HepG2 (cell line): ENCODE results near the gene ZSWIM9. TPM values are rescaled to one million over a fixed set of nuclear protein-coding genes. Genes with fewer than 3 reads are reported as not detected.

Experiments
- ATAC-seq: fragments of 200-7000 bp; cut with Tn5 transposase; 3 replicates; pipeline ENCODE4 v1.9.1; 2020; ENCODE audit warnings: mild to moderate bottlenecking, moderate library complexity
- BruUV-seq: library from RNA; stranded (reverse); fragments of 400-500 nt; replicated peaks from 2 replicates; lab custom pipeline; 2021; lab: Mats Ljungman, UMichigan
- CTCF ChIA-PET: fragments of 300-600 bp; formaldehyde crosslinking; extraction: SDS; loops from one replicate; lab custom pipeline; 2021; ENCODE audit warnings: low total read pairs, inconsistent platforms, low intra/inter-chr PET ratio; lab: Yijun Ruan, JAX
- POLR2A ChIA-PET: fragments of 350-600 bp; sonication (Branson Sonifier 250); formaldehyde crosslinking; loops from one replicate; lab custom pipeline; 2020; ENCODE audit warnings: antibody characterized with exemption, inconsistent platforms; lab: Yijun Ruan, JAX
- DNase-seq: peaks from one replicate; pipeline ENCODE4 v3.0.0-alpha.2; 2015; ENCODE audit warnings: low spot score
- FAIRE-seq: peaks from 3 replicates; lab custom pipeline; 2011; peaks lifted over from hg19 to GRCh38; lab: Jason Lieb, UNC
- H2AFZ ChIP-seq: one replicate; pipeline ENCODE4 v1.6.1; 2011; ENCODE audit warnings: low read length, inconsistent platforms
- H3K27ac ChIP-seq: fragments of 300-600 bp; 3 replicates; pipeline ENCODE4 v1.8.0; 2011; ENCODE audit warnings: mixed run types, mild to moderate bottlenecking, mixed read lengths, low read length, inconsistent platforms; ENCODE audit not compliant: insufficient read depth; ENCODE audit errors: extremely low read length
- H3K27me3 ChIP-seq, 2 experiments: fragments of 200-600 bp in 1 of 2; 2 replicates in 1 of 2; 3 replicates in 1 of 2; pipeline versions ENCODE4 v1.6.0 to v1.8.0; 2011; ENCODE audit warnings: low read length in 2 of 2, mild to moderate bottlenecking in 2 of 2, moderate library complexity in 2 of 2, inconsistent platforms in 1 of 2; ENCODE audit not compliant: insufficient read depth in 2 of 2, control insufficient read depth in 1 of 2
- H3K36me3 ChIP-seq, 2 experiments: fragments of 200-600 bp in 1 of 2; replicated peaks in 1 of 2; 2 replicates in 1 of 2; 3 replicates in 1 of 2; pipeline versions ENCODE4 v1.5.1 to v1.8.0; 2011; ENCODE audit warnings: low read length in 2 of 2, inconsistent platforms in 1 of 2; ENCODE audit not compliant: insufficient read depth in 2 of 2, control insufficient read depth in 1 of 2
- H3K4me1 ChIP-seq: 2 replicates; pipeline ENCODE4 v1.5.1; 2012; ENCODE audit warnings: low read length, inconsistent platforms; ENCODE audit not compliant: insufficient read depth
- H3K4me2 ChIP-seq: 2 replicates; pipeline ENCODE4 v1.6.0; 2011; ENCODE audit warnings: low read depth, low read length, inconsistent platforms
- H3K4me3 ChIP-seq, 3 experiments: fragments of 200-600 bp in 1 of 3; sonication (generic), shearing (Covaris generic) in 1 of 3; replicated peaks in 1 of 3; 2 replicates each; pipeline ENCODE4 v1.5.1; 2011 to 2016; ENCODE audit warnings: low read length in 3 of 3, inconsistent platforms in 2 of 3, low read depth in 2 of 3, mild to moderate bottlenecking in 2 of 3, control low read depth in 1 of 3, mixed read lengths in 1 of 3; ENCODE audit not compliant: insufficient read depth in 1 of 3
- H3K79me2 ChIP-seq: one replicate; pipeline ENCODE4 v1.6.1; 2011; ENCODE audit warnings: low read length, inconsistent platforms; ENCODE audit not compliant: insufficient read depth
- H3K9ac ChIP-seq: 2 replicates; pipeline ENCODE4 v1.6.0; 2011; ENCODE audit warnings: mild to moderate bottlenecking, low read depth, low read length, inconsistent platforms; ENCODE audit not compliant: insufficient read depth
- H3K9me3 ChIP-seq: 2 replicates; pipeline ENCODE4 v1.5.1; 2012; ENCODE audit warnings: mild to moderate bottlenecking, low read length
- H4K20me1 ChIP-seq: 2 replicates; pipeline ENCODE4 v1.6.0; 2011; ENCODE audit warnings: inconsistent platforms, mild to moderate bottlenecking, low read length, moderate library complexity; ENCODE audit not compliant: insufficient read depth
- CTCF ChIP-seq: sonication (generic); formaldehyde crosslinking; IDR thresholded peaks from 2 replicates; pipeline ENCODE4 v1.5.0; 2020; ENCODE audit warnings: mild to moderate bottlenecking, missing genetic modification reagents, moderate library complexity
- RCOR2 ChIP-seq: IDR thresholded peaks from 2 replicates; pipeline ENCODE4 v1.6.1; 2016; ENCODE audit warnings: missing biosample characterization, missing genetic modification reagents
- RERE ChIP-seq: IDR thresholded peaks from 2 replicates; pipeline ENCODE4 v1.6.1; 2016; ENCODE audit warnings: low read depth, missing genetic modification reagents, missing compliant biosample characterization
- SALL1 ChIP-seq: sonication (generic); formaldehyde crosslinking; IDR thresholded peaks from 2 replicates; pipeline ENCODE4 v1.8.0; 2022; ENCODE audit warnings: mild to moderate bottlenecking, missing genetic modification reagents
- ZBTB33 ChIP-seq: sonication (generic); formaldehyde crosslinking; IDR thresholded peaks from 2 replicates; pipeline ENCODE4 v1.4.0; 2020; ENCODE audit warnings: missing genetic modification reagents
- ZNF674 ChIP-seq: sonication (generic); formaldehyde crosslinking; IDR thresholded peaks from 2 replicates; pipeline ENCODE4 v1.5.0; 2020; ENCODE audit warnings: low read depth, mild to moderate bottlenecking, missing genetic modification reagents
- ZZZ3 ChIP-seq: sonication (generic); formaldehyde crosslinking; IDR thresholded peaks from 2 replicates; pipeline ENCODE4 v1.4.0; 2020; ENCODE audit warnings: missing genetic modification reagents, mild to moderate bottlenecking, borderline replicate concordance
- WGBS: methylation state at CpG from one replicate; pipeline ENCODE4 v1.1.6; 2017; ENCODE audit warnings: low lambda C conversion rate; 5-methylcytosine and 5-hydroxymethylcytosine counted together
- in situ Hi-C: cut with HindIII; loops from 2 replicates; pipeline ENCODE4 v1.10.0; 2017; ENCODE audit warnings: low pct_unique_long_range_greater_than_20kb; ENCODE audit not compliant: extremely low pct_ligation_motif_present
- intact Hi-C: fragments of 100-400 bp; cut with micrococcal nuclease; formaldehyde crosslinking; loops from one replicate; pipeline ENCODE4 v1.10.0; 2022; ENCODE audit not compliant: unreplicated experiment
- polyA plus RNA-seq, 8 experiments: library from polyadenylated mRNA; depleted of rRNA in 3 of 8; stranded (reverse) in 7 of 8; unstranded in 1 of 8; fragments of >200 nt; fragmentation: Illumina TruSeq in 4 of 8; extraction: Trizol in 4 of 8; gene quantifications; 2 replicates each; pipeline versions ENCODE4 v1.2.1 to v1.2.3, GENCODE V29; 2011 to 2016; ENCODE audit warnings: low read depth in 4 of 8, missing spikeins in 1 of 8, mixed read lengths in 1 of 8; ENCODE audit not compliant: insufficient read depth in 1 of 8
- total RNA-seq, 5 experiments: library from RNA; depleted of rRNA; stranded (reverse); fragments of >200 nt; fragmentation: Illumina TruSeq; extraction: Trizol; gene quantifications; 2 replicates each; pipeline ENCODE4 v1.2.3, GENCODE V29; 2016; ENCODE audit warnings: low read depth in 1 of 5

ZSWIM9 gene
- total and polyA plus RNA-seq, 2 of the 13 experiments (the other 11 are each of a cell fraction or from before 2014, with no cell fraction given) = 0.18 to 1.1 TPM

GRCh38 chr19:48181505-48181904 lies 11.0 kb downstream of the ZSWIM9 start (continued):
- no peak for TF ChIP-seq RERE (CRISPR knock-in tag)
- no peak for TF ChIP-seq SALL1 (CRISPR knock-in tag)
- no peak for TF ChIP-seq ZZZ3

GRCh38 chr19:48182434-48182833 lies 12.0 kb downstream of the ZSWIM9 start:
- Histone ChIP-seq H3K9ac (no peak overlapping the region), H3K4me2 (no peak overlapping the region), H3K4me1 (no peaks in the 10 kb centered on the region), H3K4me3 (no peak overlapping the region), H3K79me2 (no peaks in the 10 kb centered on the region), H3K27me3 (no peaks in the 10 kb centered on the region), H4K20me1 (no peaks in the 10 kb centered on the region), H2AFZ (no peak overlapping the region), H3K27ac (no peak overlapping the region)
- 97% methylated on average over 16 of the region's 38 CpGs for WGBS
- in situ Hi-C loops (no loop called here), intact Hi-C loops (no loop called here)
- no peak; the same call in 2 of the 3 replicates for ATAC-seq
- CTCF ChIA-PET = no interaction called here
- no peak for FAIRE-seq
- no TSS peak for BruUV-seq
- TF ChIP-seq CTCF (CRISPR knock-in tag) = peak; percentile 12; the same call in 1 of the 2 replicates
- peak; percentile 48; the same call in 1 of the 2 replicates for TF ChIP-seq ZBTB33 (CRISPR knock-in tag)
- TF ChIP-seq ZNF674 (CRISPR knock-in tag) = no peak
- TF ChIP-seq RCOR2 = no peak
- TF ChIP-seq, all 625 proteins: peak for 2
- POLR2A ChIA-PET = no interaction called here
- H3K36me3 ChIP-seq = no peaks in the 10 kb centered on the region
- DNase-seq = no peak
- peaks cover 9% of the 10 kb centered on the region for H3K9me3 ChIP-seq
